GM21717 (cell line): ENCODE results near the gene KIF3B.
"Not testable (repeated sequence)": the region's sequence is repeated elsewhere in the genome, so short reads cannot be mapped to it uniquely, and the experiment has no call there.

Experiments used
- ATAC-seq: cut with Tn5 transposase; IDR thresholded peaks from one replicate; pipeline ENCODE4 v1.9.1; 2021; ENCODE audit warnings: mild to moderate bottlenecking, moderate library complexity; ENCODE audit not compliant: unreplicated experiment

Gene KIF3B

GRCh38 chr20:32382102-32382950, 104.9 kb downstream of the KIF3B start:
- ATAC-seq, result no peak

DNA sequence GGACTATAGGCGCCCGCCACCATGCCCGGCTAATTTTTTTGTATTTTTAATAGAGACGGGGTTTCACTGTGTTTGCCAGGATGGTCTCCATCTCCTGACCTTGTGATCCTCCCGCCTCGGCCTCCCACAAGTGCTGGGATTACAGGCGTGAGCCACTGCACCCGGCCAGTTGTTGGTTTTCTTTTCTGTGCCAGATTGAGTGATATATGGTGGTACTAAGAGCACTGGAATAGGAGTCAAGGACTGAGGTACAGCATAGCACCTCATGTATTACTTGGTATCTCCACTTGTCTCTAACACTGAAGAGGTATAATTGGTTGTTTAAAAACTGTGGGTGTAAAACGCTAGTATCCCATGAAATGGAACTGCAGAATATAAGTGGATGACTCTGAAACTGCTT, 106.0 kb downstream of the KIF3B start:
- ATAC-seq, result not testable (repeated sequence)
